ENCODE data around the gene SOX6. TPM values are rescaled to one million over a fixed set of nuclear protein-coding genes. Genes with fewer than 3 reads are reported as not detected.

SOX6 gene
- polyA plus RNA-seq, 1 donor from 2014 or later: 2.2 TPM

DNA sequence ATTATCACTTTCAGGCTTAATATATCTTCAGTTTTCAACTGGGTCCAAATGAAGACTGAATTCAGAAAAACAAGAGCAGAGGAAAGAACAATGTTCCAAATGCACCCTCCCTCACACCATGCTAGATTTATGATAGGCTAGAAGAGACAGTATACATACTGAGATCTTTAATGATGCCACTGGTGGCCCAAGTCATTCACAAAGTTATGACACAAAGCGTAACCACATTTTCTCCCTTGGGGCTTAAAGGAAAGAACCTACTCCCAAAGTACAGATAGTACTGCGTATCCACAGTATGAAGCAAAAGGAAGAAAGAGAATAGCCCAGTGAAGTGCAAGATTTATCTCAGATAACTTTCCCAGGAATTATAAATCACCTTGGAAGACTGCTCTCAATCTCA lies 10.9 kb upstream of the SOX6 start:
- H4K20me1 ChIP-seq (ENCODE audit: insufficient read depth): no peaks in the 10 kb centered on the region
- H3K79me2 ChIP-seq (replicated peaks; ENCODE audit: insufficient read depth, low read length): no peaks in the 10 kb centered on the region
- no peaks in the 10 kb centered on the region for H3K27me3 ChIP-seq (ENCODE audit: insufficient read depth, low read depth, low read length)
- H3K36me3 ChIP-seq (ENCODE audit: insufficient read depth, low read length): no peaks in the 10 kb centered on the region
- no peak overlapping the region for H3K4me2 ChIP-seq (ENCODE audit: low read length)
- no peak overlapping the region for H3K9ac ChIP-seq (ENCODE audit: low read length)
- H3F3A ChIP-seq (ENCODE audit: insufficient read depth, low read length, poor library complexity, severe bottlenecking): no peaks in the 10 kb centered on the region
- no peak overlapping the region for H2AFZ ChIP-seq (ENCODE audit: low read depth, low read length)
- H3K4me3 ChIP-seq (ENCODE audit: low read length): no peak overlapping the region
- no peaks in the 10 kb centered on the region for H3K9me3 ChIP-seq (ENCODE audit: low read length)
- TF ChIP-seq, protein P1, sequence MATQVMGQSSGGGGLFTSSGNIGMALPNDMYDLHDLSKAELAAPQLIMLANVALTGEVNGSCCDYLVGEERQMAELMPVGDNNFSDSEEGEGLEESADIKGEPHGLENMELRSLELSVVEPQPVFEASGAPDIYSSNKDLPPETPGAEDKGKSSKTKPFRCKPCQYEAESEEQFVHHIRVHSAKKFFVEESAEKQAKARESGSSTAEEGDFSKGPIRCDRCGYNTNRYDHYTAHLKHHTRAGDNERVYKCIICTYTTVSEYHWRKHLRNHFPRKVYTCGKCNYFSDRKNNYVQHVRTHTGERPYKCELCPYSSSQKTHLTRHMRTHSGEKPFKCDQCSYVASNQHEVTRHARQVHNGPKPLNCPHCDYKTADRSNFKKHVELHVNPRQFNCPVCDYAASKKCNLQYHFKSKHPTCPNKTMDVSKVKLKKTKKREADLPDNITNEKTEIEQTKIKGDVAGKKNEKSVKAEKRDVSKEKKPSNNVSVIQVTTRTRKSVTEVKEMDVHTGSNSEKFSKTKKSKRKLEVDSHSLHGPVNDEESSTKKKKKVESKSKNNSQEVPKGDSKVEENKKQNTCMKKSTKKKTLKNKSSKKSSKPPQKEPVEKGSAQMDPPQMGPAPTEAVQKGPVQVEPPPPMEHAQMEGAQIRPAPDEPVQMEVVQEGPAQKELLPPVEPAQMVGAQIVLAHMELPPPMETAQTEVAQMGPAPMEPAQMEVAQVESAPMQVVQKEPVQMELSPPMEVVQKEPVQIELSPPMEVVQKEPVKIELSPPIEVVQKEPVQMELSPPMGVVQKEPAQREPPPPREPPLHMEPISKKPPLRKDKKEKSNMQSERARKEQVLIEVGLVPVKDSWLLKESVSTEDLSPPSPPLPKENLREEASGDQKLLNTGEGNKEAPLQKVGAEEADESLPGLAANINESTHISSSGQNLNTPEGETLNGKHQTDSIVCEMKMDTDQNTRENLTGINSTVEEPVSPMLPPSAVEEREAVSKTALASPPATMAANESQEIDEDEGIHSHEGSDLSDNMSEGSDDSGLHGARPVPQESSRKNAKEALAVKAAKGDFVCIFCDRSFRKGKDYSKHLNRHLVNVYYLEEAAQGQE (IDR thresholded peaks at IDR 0.05; ENCODE audit: borderline replicate concordance): no peak
- TF ChIP-seq SMC3 (conservative IDR thresholded peaks at IDR 0.05; ENCODE audit: poor library complexity) (no peak), EZH2 (IDR thresholded peaks at IDR 0.05; ENCODE audit: borderline replicate concordance, insufficient read depth, low read length, poor library complexity, severe bottlenecking) (no peak), RAD21 (conservative IDR thresholded peaks at IDR 0.05) (no peak), EP300 (conservative IDR thresholded peaks at IDR 0.05; ENCODE audit: poor library complexity, severe bottlenecking) (no peak), MXI1 (conservative IDR thresholded peaks at IDR 0.05; ENCODE audit: poor library complexity, severe bottlenecking) (no peak), POLR2AphosphoS5 (IDR thresholded peaks at IDR 0.05) (no peak), TAF1 (IDR thresholded peaks at IDR 0.05; ENCODE audit: low read depth) (no peak)
- TF ChIP-seq, protein P2, sequence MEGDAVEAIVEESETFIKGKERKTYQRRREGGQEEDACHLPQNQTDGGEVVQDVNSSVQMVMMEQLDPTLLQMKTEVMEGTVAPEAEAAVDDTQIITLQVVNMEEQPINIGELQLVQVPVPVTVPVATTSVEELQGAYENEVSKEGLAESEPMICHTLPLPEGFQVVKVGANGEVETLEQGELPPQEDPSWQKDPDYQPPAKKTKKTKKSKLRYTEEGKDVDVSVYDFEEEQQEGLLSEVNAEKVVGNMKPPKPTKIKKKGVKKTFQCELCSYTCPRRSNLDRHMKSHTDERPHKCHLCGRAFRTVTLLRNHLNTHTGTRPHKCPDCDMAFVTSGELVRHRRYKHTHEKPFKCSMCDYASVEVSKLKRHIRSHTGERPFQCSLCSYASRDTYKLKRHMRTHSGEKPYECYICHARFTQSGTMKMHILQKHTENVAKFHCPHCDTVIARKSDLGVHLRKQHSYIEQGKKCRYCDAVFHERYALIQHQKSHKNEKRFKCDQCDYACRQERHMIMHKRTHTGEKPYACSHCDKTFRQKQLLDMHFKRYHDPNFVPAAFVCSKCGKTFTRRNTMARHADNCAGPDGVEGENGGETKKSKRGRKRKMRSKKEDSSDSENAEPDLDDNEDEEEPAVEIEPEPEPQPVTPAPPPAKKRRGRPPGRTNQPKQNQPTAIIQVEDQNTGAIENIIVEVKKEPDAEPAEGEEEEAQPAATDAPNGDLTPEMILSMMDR (IDR thresholded peaks at IDR 0.05; ENCODE audit: poor library complexity, severe bottlenecking): no peak
- no peaks in the 10 kb centered on the region for H3K9me2 ChIP-seq (ENCODE audit: insufficient read depth, low read length)
- no peak overlapping the region for H3K27ac ChIP-seq (ENCODE audit: low read length)

- no peaks in the 10 kb centered on the region for H3K9me3 ChIP-seq (ENCODE audit: low read length)
- H3F3A ChIP-seq (ENCODE audit: insufficient read depth, low read length, poor library complexity, severe bottlenecking): no peaks in the 10 kb centered on the region
- H3K9ac ChIP-seq (ENCODE audit: low read length): no peak overlapping the region
- no peak for TF ChIP-seq TAF1 (IDR thresholded peaks at IDR 0.05; ENCODE audit: low read depth)
- no peak for TF ChIP-seq EP300 (conservative IDR thresholded peaks at IDR 0.05; ENCODE audit: poor library complexity, severe bottlenecking)
- no peak for TF ChIP-seq MXI1 (conservative IDR thresholded peaks at IDR 0.05; ENCODE audit: poor library complexity, severe bottlenecking)
- TF ChIP-seq POLR2AphosphoS5 (IDR thresholded peaks at IDR 0.05): no peak
- no peak for TF ChIP-seq EZH2 (IDR thresholded peaks at IDR 0.05; ENCODE audit: borderline replicate concordance, insufficient read depth, low read length, poor library complexity, severe bottlenecking)
- H2AFZ ChIP-seq (ENCODE audit: low read depth, low read length): no peak overlapping the region
- no peaks in the 10 kb centered on the region for H3K79me2 ChIP-seq (replicated peaks; ENCODE audit: insufficient read depth, low read length)
- H3K27ac ChIP-seq (ENCODE audit: low read length): no peak overlapping the region
- H3K9me2 ChIP-seq (ENCODE audit: insufficient read depth, low read length): no peaks in the 10 kb centered on the region
- no peaks in the 10 kb centered on the region for H4K20me1 ChIP-seq (ENCODE audit: insufficient read depth)
- H3K36me3 ChIP-seq (ENCODE audit: insufficient read depth, low read length): no peaks in the 10 kb centered on the region
- no peaks in the 10 kb centered on the region for H3K27me3 ChIP-seq (ENCODE audit: insufficient read depth, low read depth, low read length)
- no peak overlapping the region for H3K4me2 ChIP-seq (ENCODE audit: low read length)
- no peak overlapping the region for H3K4me3 ChIP-seq (ENCODE audit: low read length)
Observed at GRCh38 chr11:16365581-16366228, 9.4 kb upstream of the SOX6 start.
